ENCODE data around the gene ACR. TPM values are rescaled to one million over a fixed set of nuclear protein-coding genes. Genes with fewer than 3 reads are reported as not detected.

The ACR gene
- total RNA-seq = not detected

GRCh38 chr22:50737728-50738648 lies at the start of gene ACR:
Gene ACR (plus strand): TSS chr22:50738204. CDS start chr22:50738236, 32 bp downstream.

GRCh38 chr22:50783033-50783879 lies 45.3 kb downstream of the ACR start, which contains the start of gene RABL2B:
Gene RABL2B (minus strand): TSS chr22:50783636. CDS start chr22:50782294, 1,342 bp downstream.

Small RNA genes within 50 kb of the gene (small RNA-seq; reads per million reads assigned to genes)
- 0 reads per million in 2 donors for gene RNU6-409P

Other genes starting within 250 kb of the ACR start
- 10 to 100 TPM; 49.6 to 69.9 TPM for gene LMF2, start 230.5 kb upstream of the ACR start, total RNA-seq
- gene NCAPH2, start 230.0 kb upstream of the ACR start, total RNA-seq = 10 to 100 TPM; 35.8 to 56.6 TPM
- gene SCO2, start 212.6 kb upstream of the ACR start, total RNA-seq = 1 to 10 TPM; 5.2 to 6.3 TPM
- gene TYMP, start 208.2 kb upstream of the ACR start, total RNA-seq = 100 to 1,000 TPM; 295 to 352 TPM
- under 1 TPM in 1 of 2 donors, not detected in 1; under 0.01 TPM for gene KLHDC7B, start 192.3 kb upstream of the ACR start, total RNA-seq
- not detected for gene SYCE3, start 175.3 kb upstream of the ACR start, total RNA-seq
- gene CPT1B, start 159.8 kb upstream of the ACR start, total RNA-seq = 10 to 100 TPM in 1 of 2 donors, 1 to 10 TPM in 1; 7.7 to 15.5 TPM
- gene CHKB, start 155.4 kb upstream of the ACR start, total RNA-seq = 10 to 100 TPM; 25.0 to 41.3 TPM
- 1 to 10 TPM; 7.7 to 9.6 TPM for gene MAPK8IP2, start 137.4 kb upstream of the ACR start, total RNA-seq
- gene ARSA, start 110.1 kb upstream of the ACR start, total RNA-seq = 10 to 100 TPM; 22.3 to 37.5 TPM
- 1 to 10 TPM; 2.8 to 4.7 TPM for gene SHANK3, start 65.4 kb upstream of the ACR start, total RNA-seq
- gene RABL2B, start 45.4 kb downstream of the ACR start, total RNA-seq = 1 to 10 TPM; 4.5 to 7.7 TPM

Data from melanocyte of skin (primary cell).